ENCODE results near the gene TRPV3. TPM values are rescaled to one million over a fixed set of nuclear protein-coding genes. Genes with fewer than 3 reads are reported as not detected.

Gene TRPV3
- total and polyA plus RNA-seq, 2 of the 8 experiments (the other 6 are each of a cell fraction or from before 2014, with no cell fraction given) = 0.56 to 1.0 TPM

- Histone ChIP-seq H2AK5ac (ENCODE audit: low read depth, low read length) (no peak overlapping the region; the same call in 1 of the 2 replicates), H2BK20ac (ENCODE audit: low read length) (no peak overlapping the region), H3K36me3 (ENCODE audit: control insufficient read depth in 2 of 4, insufficient read depth in 4 of 4, low read length in 3 of 4) (no peaks in the 10 kb centered on the region), H3K79me2 (ENCODE audit: control insufficient read depth in 1 of 2, insufficient read depth in 2 of 2, low read length in 2 of 2) (no peaks in the 10 kb centered on the region), H3K79me1 (ENCODE audit: low read depth, low read length) (no peaks in the 10 kb centered on the region), H3K4me3 (ENCODE audit: extremely low read depth in 1 of 4, insufficient read depth in 2 of 4, low read depth in 3 of 4, low read length in 4 of 4) (no peak overlapping the region), H2BK5ac (ENCODE audit: low read depth, low read length) (no peak overlapping the region), H4K91ac (replicated peaks; ENCODE audit: insufficient read length, low read length) (no peak overlapping the region), H2AFZ (ENCODE audit: low read length) (no peak overlapping the region), H3K4me2 (ENCODE audit: insufficient read depth in 1 of 2, low read depth in 2 of 2, low read length in 2 of 2) (no peak overlapping the region), H3K56ac (replicated peaks; ENCODE audit: insufficient read length, low read depth, low read length) (no peak overlapping the region), H2BK12ac (ENCODE audit: low read depth, low read length) (peak overlapping the region; percentile 80; the same call in 1 of the 2 replicates), H2BK15ac (ENCODE audit: low read length) (peak overlapping the region; percentile 72; the same call in 1 of the 2 replicates), H3K4me1 (replicated peaks in 1 of 4; ENCODE audit: control insufficient read depth in 3 of 4, insufficient read depth in 4 of 4, low read length in 3 of 4) (peaks cover 0 to 16% (median 10%) of the 10 kb centered on the region in 4 experiments; a peak in 6 of 7 replicates), H3K9ac (replicated peaks in 1 of 4; ENCODE audit: extremely low read depth in 1 of 4, low read depth in 3 of 4, low read length in 3 of 4) (no peak overlapping the region), H3K9me3 (ENCODE audit: insufficient read depth in 2 of 2, low read depth in 1 of 2, low read length in 1 of 2) (no peaks in the 10 kb centered on the region), H3K27ac (ENCODE audit: low read depth, low read length) (no peak overlapping the region), H4K20me1 (replicated peaks in 1 of 2; ENCODE audit: control insufficient read depth in 1 of 2, insufficient read depth in 2 of 2, low read length in 2 of 2) (no peaks in the 10 kb centered on the region), H3K27me3 (replicated peaks in 1 of 4; ENCODE audit: control insufficient read depth in 3 of 4, extremely low read depth in 1 of 4, insufficient read depth in 3 of 4, low read length in 3 of 4) (no peaks in the 10 kb centered on the region), H3K4ac (replicated peaks; ENCODE audit: insufficient read length, low read depth, low read length) (no peak overlapping the region), H3K14ac (ENCODE audit: insufficient read length) (no peak overlapping the region), H2BK120ac (replicated peaks; ENCODE audit: low read depth, low read length) (no peak overlapping the region), H4K8ac (ENCODE audit: extremely low read depth, insufficient read depth, low read length) (no peak overlapping the region), H3K18ac (ENCODE audit: extremely low read depth, low read length) (no peak overlapping the region), H3K23me2 (ENCODE audit: low read depth, low read length) (peaks cover 6% of the 10 kb centered on the region; the same call in 1 of the 2 replicates), H4K5ac (ENCODE audit: insufficient read length, low read depth, low read length) (no peak overlapping the region), H3K23ac (ENCODE audit: insufficient read length) (no peak overlapping the region)
- TF ChIP-seq HDAC2 (IDR thresholded peaks at IDR 0.05; ENCODE audit: borderline replicate concordance in 1 of 2, low read depth in 2 of 2, low read length in 2 of 2) (no peak), BACH1 (IDR thresholded peaks at IDR 0.05; ENCODE audit: low read length) (no peak), SP1 (IDR thresholded peaks at IDR 0.05; ENCODE audit: low read depth, low read length) (no peak), TAF7 (optimal IDR thresholded peaks at IDR 0.05; ENCODE audit: borderline replicate concordance, low read depth, low read length) (no peak), CBX5 (IDR thresholded peaks at IDR 0.05; ENCODE audit: low read depth, low read length) (no peak), JUND (IDR thresholded peaks at IDR 0.05; ENCODE audit: low read length) (no peak), EGR1 (IDR thresholded peaks at IDR 0.05; ENCODE audit: borderline replicate concordance, low read depth, low read length) (no peak)
- POLR2A ChIA-PET (ENCODE audit: partially characterized antibody) = no interaction called here
- no peak for DNase-seq (ENCODE audit: low read depth in 1 of 2, low spot score in 2 of 2)
- CTCF ChIA-PET (ENCODE audit: partially characterized antibody) = interaction anchor here (0.8 to 0.9 kb wide), 2 partner anchors 20 to 492 kb away, joined by 3 to 4 read pairs; no protein-coding TSS in a partner anchor
- WGBS, 2 experiments (ENCODE audit: extremely low coverage in 1 of 2, insufficient coverage in 1 of 2, insufficient read length in 1 of 2, insufficient replicate concordance in 2 of 2, low coverage in 1 of 2, low lambda C conversion rate in 2 of 2, missing lambda C conversion rate in 1 of 2) = 87% methylated on average over 5 of the region's 5 CpGs; no CpG with 5 or more reads in 1 of the 2 experiments
- FAIRE-seq = no peak
These were observed 23.9 kb downstream of the TRPV3 start for GRCh38 chr17:3533752-3534151.

All from H1 (cell line).